DND-41 (cell line): ENCODE results near the gene TBC1D20.
"Not testable (repeated sequence)": the region's sequence is repeated elsewhere in the genome, so short reads cannot be mapped to it uniquely, and the experiment has no call there.

Experiments
- CTCF ChIP-seq: IDR thresholded peaks from 2 replicates; pipeline ENCODE4 v1.5.1; 2012; ENCODE audit warnings: borderline replicate concordance, low read length, moderate library complexity, mild to moderate bottlenecking; ENCODE audit not compliant: poor library complexity, severe bottlenecking; ENCODE audit errors: extremely low read depth
- EZH2 ChIP-seq: IDR thresholded peaks from 3 replicates; pipeline ENCODE4 v1.6.1; 2012; ENCODE audit warnings: borderline replicate concordance, low read depth, mild to moderate bottlenecking, moderate library complexity, low read length, inconsistent platforms; ENCODE audit not compliant: severe bottlenecking

DNA sequence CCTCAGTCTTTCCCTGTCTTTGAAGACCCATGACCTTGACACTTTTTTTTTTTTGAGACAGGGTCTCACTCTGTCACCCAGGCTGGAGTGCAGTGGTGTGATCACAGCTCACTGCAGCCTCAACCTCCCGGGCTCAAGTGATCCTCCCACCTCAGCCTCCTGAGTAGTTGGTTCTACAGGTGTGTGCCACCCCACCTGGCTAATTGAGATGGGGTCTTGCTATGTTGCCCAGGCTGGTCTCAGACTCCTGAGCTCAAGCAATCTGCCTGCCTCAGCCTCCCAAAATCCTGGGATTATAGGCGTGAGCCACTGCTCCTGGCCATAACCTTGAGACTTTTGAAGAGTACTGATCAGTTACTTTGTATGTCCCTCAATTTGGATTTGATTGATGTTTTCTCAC is 69.0 kb downstream of the TBC1D20 start:
- not testable (repeated sequence) for TF ChIP-seq CTCF, EZH2
